Measurements from ENCODE around the gene SLC25A24.
"Not testable (repeated sequence)": the region's sequence is repeated elsewhere in the genome, so short reads cannot be mapped to it uniquely, and the experiment has no call there.

The SLC25A24 gene
- total RNA-seq, result 126 to 295 (median 185) reads per million in 17 experiments

GRCh38 chr1:108199781-108200686, at the start of gene SLC25A24:
TSS of gene SLC25A24 (minus strand) at chr1:108200343. CDS start at chr1:108200138, 205 bp downstream.
- peak; percentile 88 to 97 (median 94) for DNase-seq

GRCh38 chr1:108243976-108244375, 43.8 kb upstream of the SLC25A24 start, which contains the start of gene NBPF4:
TSS of gene NBPF4 (minus strand) at chr1:108244076. CDS start at chr1:108243761, 315 bp downstream.
- not testable (repeated sequence) for DNase-seq

- not testable (repeated sequence) for DNase-seq
Observed at GRCh38 chr1:108239426-108239825, 39.3 kb upstream of the SLC25A24 start.

GRCh38 chr1:108235308-108235707, 35.2 kb upstream of the SLC25A24 start:
- DNase-seq, result not testable (repeated sequence)

- DNase-seq, result not testable (repeated sequence)
Observed at GRCh38 chr1:108232183-108232582, 32.0 kb upstream of the SLC25A24 start.

- not testable (repeated sequence) for DNase-seq
Observed at GRCh38 chr1:108229976-108230375, 29.8 kb upstream of the SLC25A24 start.

- not testable (repeated sequence) for DNase-seq
Observed at GRCh38 chr1:108227772-108228171, 27.6 kb upstream of the SLC25A24 start.

GRCh38 chr1:108226855-108227254, 26.7 kb upstream of the SLC25A24 start:
- DNase-seq, result not testable (repeated sequence)

- DNase-seq, result not testable (repeated sequence)
Observed at GRCh38 chr1:108223226-108223625, 23.1 kb upstream of the SLC25A24 start.

- DNase-seq, result not testable (repeated sequence)
Observed at GRCh38 chr1:108217515-108218174, 17.5 kb upstream of the SLC25A24 start.

- not testable (repeated sequence) for DNase-seq
Observed at GRCh38 chr1:108217007-108217406, 16.9 kb upstream of the SLC25A24 start.

- DNase-seq, result not testable (repeated sequence)
Observed at GRCh38 chr1:108216028-108216890, 16.1 kb upstream of the SLC25A24 start.

GRCh38 chr1:108214641-108215465, 14.7 kb upstream of the SLC25A24 start:
- DNase-seq, result peak in 3 of 4 experiments; percentile 15 to 69 (median 46)

GRCh38 chr1:108211014-108211413, 10.9 kb upstream of the SLC25A24 start:
- no peak for DNase-seq

GRCh38 chr1:108209456-108210108, 9.4 kb upstream of the SLC25A24 start:
- DNase-seq, result no peak

GRCh38 chr1:108208724-108209446, 8.7 kb upstream of the SLC25A24 start:
- DNase-seq, result no peak

- not testable (repeated sequence) for DNase-seq
Observed at GRCh38 chr1:108203582-108203981, 3.4 kb upstream of the SLC25A24 start.

- no peak for DNase-seq
Observed at GRCh38 chr1:108201687-108202086, 1.5 kb upstream of the SLC25A24 start.

- peak; percentile 51 to 73 (median 70) for DNase-seq
Observed at GRCh38 chr1:108200687-108201051, 526 bp upstream of the SLC25A24 start.

- DNase-seq, result peak; percentile 28 to 56 (median 47)
Observed at GRCh38 chr1:108199201-108199691, 897 bp downstream of the SLC25A24 start.
